ENCODE data around the gene N4BP2L1. TPM values are rescaled to one million over a fixed set of nuclear protein-coding genes. Genes with fewer than 3 reads are reported as not detected.

Gene N4BP2L1
- total and polyA plus RNA-seq, 4 donors = 11.0 to 64.6 (median 26.5) TPM

DNA sequence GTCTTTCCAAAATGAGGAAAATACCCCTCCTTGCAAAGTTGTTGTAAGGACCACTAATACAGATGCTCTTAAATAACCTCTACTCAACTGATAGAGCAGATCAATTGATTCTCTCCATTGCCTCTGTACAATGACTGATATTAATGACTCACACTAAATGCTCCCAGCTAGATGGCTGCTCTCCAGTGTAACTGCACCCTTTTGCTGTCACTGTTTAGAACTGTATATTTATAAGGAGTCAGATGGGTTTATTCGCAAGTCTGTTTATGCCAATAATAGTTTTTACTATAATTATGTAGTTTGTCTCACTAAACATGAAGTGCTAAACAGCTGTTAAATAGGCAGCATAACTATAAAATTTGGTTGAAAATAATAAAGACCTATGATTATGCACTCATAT lies 21.0 kb upstream of the N4BP2L1 start:
- WGBS = 93% methylated on average over 1 of the region's 1 CpG
- Histone ChIP-seq H3K4me3 (ENCODE audit: low read depth in 1 of 3, low read length in 3 of 3) (no peak overlapping the region), H3K27me3 (ENCODE audit: control insufficient read depth in 4 of 4, insufficient read depth in 4 of 4, low read length in 3 of 4) (no peaks in the 10 kb centered on the region), H3K9me3 (ENCODE audit: control insufficient read depth in 4 of 4, low read length in 3 of 4) (no peaks in the 10 kb centered on the region), H3K9ac (ENCODE audit: low read depth in 1 of 2, low read length in 2 of 2) (no peak overlapping the region), H3K4me1 (ENCODE audit: control insufficient read depth in 4 of 4, insufficient read depth in 4 of 4, low read length in 3 of 4) (peaks cover 0 to 10% (median 6%) of the 10 kb centered on the region in 4 donors), H3K36me3 (ENCODE audit: control insufficient read depth in 4 of 4, insufficient read depth in 3 of 4, low read depth in 1 of 4, low read length in 3 of 4) (no peaks in the 10 kb centered on the region), H3K27ac (ENCODE audit: low read depth in 1 of 2, low read length in 2 of 2) (no peak overlapping the region)
- TF ChIP-seq HNF4G (IDR thresholded peaks at IDR 0.05) (no peak), GABPA (IDR thresholded peaks at IDR 0.05 in 1 of 2, conservative IDR thresholded peaks at IDR 0.05 in 1 of 2) (no peak), FOXA1 (IDR thresholded peaks at IDR 0.05) (no peak), YY1 (IDR thresholded peaks at IDR 0.05) (no peak), FOXA2 (IDR thresholded peaks at IDR 0.05) (no peak), SP1 (IDR thresholded peaks at IDR 0.05) (no peak), NR2F2 (IDR thresholded peaks at IDR 0.05) (no peak), RAD21 (IDR thresholded peaks at IDR 0.05) (no peak), JUND (IDR thresholded peaks at IDR 0.05) (no peak)
- TF ChIP-seq, protein P1, sequence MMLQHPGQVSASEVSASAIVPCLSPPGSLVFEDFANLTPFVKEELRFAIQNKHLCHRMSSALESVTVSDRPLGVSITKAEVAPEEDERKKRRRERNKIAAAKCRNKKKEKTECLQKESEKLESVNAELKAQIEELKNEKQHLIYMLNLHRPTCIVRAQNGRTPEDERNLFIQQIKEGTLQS (IDR thresholded peaks at IDR 0.05) = no peak
- TF ChIP-seq, protein P2, sequence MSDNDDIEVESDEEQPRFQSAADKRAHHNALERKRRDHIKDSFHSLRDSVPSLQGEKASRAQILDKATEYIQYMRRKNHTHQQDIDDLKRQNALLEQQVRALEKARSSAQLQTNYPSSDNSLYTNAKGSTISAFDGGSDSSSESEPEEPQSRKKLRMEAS (IDR thresholded peaks at IDR 0.05) = no peak
- TF ChIP-seq, protein P3, sequence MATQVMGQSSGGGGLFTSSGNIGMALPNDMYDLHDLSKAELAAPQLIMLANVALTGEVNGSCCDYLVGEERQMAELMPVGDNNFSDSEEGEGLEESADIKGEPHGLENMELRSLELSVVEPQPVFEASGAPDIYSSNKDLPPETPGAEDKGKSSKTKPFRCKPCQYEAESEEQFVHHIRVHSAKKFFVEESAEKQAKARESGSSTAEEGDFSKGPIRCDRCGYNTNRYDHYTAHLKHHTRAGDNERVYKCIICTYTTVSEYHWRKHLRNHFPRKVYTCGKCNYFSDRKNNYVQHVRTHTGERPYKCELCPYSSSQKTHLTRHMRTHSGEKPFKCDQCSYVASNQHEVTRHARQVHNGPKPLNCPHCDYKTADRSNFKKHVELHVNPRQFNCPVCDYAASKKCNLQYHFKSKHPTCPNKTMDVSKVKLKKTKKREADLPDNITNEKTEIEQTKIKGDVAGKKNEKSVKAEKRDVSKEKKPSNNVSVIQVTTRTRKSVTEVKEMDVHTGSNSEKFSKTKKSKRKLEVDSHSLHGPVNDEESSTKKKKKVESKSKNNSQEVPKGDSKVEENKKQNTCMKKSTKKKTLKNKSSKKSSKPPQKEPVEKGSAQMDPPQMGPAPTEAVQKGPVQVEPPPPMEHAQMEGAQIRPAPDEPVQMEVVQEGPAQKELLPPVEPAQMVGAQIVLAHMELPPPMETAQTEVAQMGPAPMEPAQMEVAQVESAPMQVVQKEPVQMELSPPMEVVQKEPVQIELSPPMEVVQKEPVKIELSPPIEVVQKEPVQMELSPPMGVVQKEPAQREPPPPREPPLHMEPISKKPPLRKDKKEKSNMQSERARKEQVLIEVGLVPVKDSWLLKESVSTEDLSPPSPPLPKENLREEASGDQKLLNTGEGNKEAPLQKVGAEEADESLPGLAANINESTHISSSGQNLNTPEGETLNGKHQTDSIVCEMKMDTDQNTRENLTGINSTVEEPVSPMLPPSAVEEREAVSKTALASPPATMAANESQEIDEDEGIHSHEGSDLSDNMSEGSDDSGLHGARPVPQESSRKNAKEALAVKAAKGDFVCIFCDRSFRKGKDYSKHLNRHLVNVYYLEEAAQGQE (IDR thresholded peaks at IDR 0.05) = no peak
- no peak for DNase-seq (ENCODE audit: low spot score)

DNA sequence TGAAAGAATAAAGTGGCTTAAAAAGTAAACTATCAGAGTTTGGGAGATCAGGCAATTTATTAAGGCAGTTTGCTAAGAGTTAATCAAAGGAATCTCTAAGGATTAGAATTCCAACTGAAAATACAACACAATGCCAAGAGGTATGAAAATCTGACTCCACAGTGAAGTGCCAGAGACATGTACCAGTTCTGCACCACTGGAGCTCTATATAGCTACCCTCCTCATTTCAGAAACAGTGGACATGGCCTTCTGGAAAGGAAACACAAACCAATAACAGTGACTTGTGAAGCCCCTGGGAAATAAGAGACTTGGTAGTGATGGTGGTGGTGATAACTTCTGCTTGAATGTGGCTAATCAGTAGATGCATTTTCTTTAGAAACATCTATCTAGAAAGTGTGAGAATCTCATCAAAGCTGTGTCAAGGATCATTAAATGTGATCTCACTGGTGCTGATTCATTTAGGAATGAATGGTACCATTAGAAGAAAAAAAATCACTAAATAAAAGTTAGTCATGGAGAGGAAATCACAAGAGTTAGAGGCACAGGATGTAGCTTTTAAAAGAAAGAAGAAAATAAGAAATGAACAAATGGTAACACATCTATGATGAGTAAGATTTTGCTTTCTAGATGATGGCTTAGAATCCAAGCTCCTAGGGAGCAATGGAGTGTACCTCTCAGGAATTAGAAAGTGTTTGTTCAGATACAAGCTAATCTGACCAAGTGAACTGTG lies 20.1 kb upstream of the N4BP2L1 start:
- DNase-seq (ENCODE audit: low spot score) = no peak
- Histone ChIP-seq H3K4me1 (ENCODE audit: control insufficient read depth in 4 of 4, insufficient read depth in 4 of 4, low read length in 3 of 4) (peaks cover 0 to 10% (median 6%) of the 10 kb centered on the region in 4 donors), H3K36me3 (ENCODE audit: control insufficient read depth in 4 of 4, insufficient read depth in 3 of 4, low read depth in 1 of 4, low read length in 3 of 4) (no peaks in the 10 kb centered on the region), H3K4me3 (ENCODE audit: low read depth in 1 of 3, low read length in 3 of 3) (no peak overlapping the region), H3K27me3 (ENCODE audit: control insufficient read depth in 4 of 4, insufficient read depth in 4 of 4, low read length in 3 of 4) (no peaks in the 10 kb centered on the region), H3K9ac (ENCODE audit: low read depth in 1 of 2, low read length in 2 of 2) (no peak overlapping the region), H3K9me3 (ENCODE audit: control insufficient read depth in 4 of 4, low read length in 3 of 4) (no peaks in the 10 kb centered on the region), H3K27ac (ENCODE audit: low read depth in 1 of 2, low read length in 2 of 2) (no peak overlapping the region)
- TF ChIP-seq, protein P2 (IDR thresholded peaks at IDR 0.05) = no peak
- TF ChIP-seq, protein P1 (IDR thresholded peaks at IDR 0.05) = no peak
